IPS-15b (cell line): ENCODE data around the gene TOX3.

ENCODE experiments used
- H3K27me3 ChIP-seq: one replicate; pipeline ENCODE4 v1.6.1; 2013; ENCODE audit warnings: low read length; ENCODE audit not compliant: control insufficient read depth, insufficient read depth
- H3K36me3 ChIP-seq: one replicate; pipeline ENCODE4 v1.6.1; 2013; ENCODE audit warnings: low read length; ENCODE audit not compliant: control insufficient read depth, insufficient read depth
- H3K4me1 ChIP-seq: one replicate; pipeline ENCODE4 v1.6.1; 2013; ENCODE audit warnings: mild to moderate bottlenecking, low read length; ENCODE audit not compliant: control insufficient read depth, insufficient read depth
- H3K4me3 ChIP-seq: one replicate; pipeline ENCODE4 v1.5.1; 2013; ENCODE audit warnings: low read depth, low read length
- H3K9ac ChIP-seq: one replicate; pipeline ENCODE4 v1.6.1; 2013; ENCODE audit warnings: low read depth, mild to moderate bottlenecking, low read length
- H3K9me3 ChIP-seq: one replicate; pipeline ENCODE4 v1.6.1; 2013; ENCODE audit warnings: mild to moderate bottlenecking, low read length; ENCODE audit not compliant: control insufficient read depth, insufficient read depth

TOX3 gene

DNA sequence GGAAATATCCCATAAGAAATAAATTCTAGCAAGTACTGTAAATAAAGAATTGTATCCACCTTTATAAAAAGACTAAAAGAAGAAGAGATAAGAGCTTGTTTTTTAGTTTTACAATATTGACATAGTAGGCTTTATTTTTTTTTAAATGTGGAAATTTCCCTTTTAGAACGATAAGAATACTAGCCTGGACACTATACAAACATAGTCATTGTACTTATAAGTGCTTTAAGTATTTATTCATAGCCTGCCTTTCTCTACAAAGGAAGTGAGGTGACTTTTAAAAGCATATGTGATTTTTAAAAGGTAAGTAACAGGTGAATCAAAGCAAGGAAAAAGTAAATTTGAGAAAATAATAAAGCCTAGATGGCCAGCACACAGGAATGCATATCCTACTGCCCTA, 17.7 kb downstream of the TOX3 start:
- Histone ChIP-seq H3K36me3 (no peaks in the 10 kb centered on the region), H3K9ac (no peak overlapping the region), H3K27me3 (no peaks in the 10 kb centered on the region), H3K9me3 (no peaks in the 10 kb centered on the region), H3K4me3 (no peak overlapping the region), H3K4me1 (peaks cover 22% of the 10 kb centered on the region)

DNA sequence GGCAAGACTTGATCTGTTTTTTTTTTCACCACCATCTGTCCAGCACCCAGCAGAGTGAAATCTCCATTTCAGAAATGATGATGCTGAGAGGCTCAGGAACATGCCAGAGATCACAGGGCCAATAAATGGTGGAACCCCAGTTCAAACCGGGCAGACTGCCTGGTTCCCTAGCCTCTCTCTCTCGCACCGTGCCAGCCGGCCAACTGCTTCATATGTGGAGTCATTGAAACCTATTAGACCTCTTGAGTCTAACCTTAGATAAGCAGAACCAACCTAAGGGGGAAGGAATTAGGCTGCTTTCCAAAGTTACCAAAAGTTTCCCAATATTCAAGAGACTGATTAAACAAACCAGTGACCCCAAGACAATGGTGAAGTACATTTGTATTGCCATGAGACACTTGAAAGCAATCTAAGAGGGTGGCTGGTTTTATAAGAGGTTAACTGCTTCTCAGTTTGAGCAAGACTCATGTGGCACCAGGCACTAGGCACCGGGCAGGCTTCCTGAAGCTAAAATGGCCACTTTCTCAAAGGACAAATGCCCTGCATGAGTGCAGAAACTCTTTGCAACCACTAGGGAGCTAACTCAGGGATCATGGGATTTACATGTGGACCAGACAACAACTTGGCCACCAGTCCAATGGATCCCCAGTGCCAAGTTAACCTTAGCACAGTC, 18.4 kb downstream of the TOX3 start:
- Histone ChIP-seq H3K27me3 (no peaks in the 10 kb centered on the region), H3K9me3 (no peaks in the 10 kb centered on the region), H3K4me1 (peaks cover 19% of the 10 kb centered on the region), H3K4me3 (no peak overlapping the region), H3K36me3 (no peaks in the 10 kb centered on the region), H3K9ac (no peak overlapping the region)

DNA sequence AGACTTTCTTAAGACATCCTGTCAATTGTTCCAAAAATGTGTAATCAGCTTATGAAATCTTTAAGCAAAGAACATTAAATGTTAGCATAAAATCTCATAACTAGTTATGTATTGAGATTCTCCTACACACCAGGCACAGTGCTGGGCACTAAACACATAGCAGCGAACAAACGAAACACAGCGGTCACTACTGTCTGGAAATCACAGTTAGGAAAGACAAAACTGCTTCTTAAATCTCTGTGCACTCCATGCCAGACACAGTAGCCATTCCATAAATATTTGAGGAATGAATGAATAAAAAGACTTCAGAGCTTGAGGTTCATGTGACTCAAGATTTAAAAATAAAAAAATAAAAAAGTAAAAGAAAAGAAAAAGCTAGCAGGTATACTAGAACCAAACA, 20.1 kb downstream of the TOX3 start:
- no peaks in the 10 kb centered on the region for H3K27me3 ChIP-seq
- H3K9ac ChIP-seq: no peak overlapping the region
- H3K4me1 ChIP-seq: peaks cover 25% of the 10 kb centered on the region
- H3K9me3 ChIP-seq: no peaks in the 10 kb centered on the region
- H3K4me3 ChIP-seq: no peak overlapping the region
- H3K36me3 ChIP-seq: no peaks in the 10 kb centered on the region

DNA sequence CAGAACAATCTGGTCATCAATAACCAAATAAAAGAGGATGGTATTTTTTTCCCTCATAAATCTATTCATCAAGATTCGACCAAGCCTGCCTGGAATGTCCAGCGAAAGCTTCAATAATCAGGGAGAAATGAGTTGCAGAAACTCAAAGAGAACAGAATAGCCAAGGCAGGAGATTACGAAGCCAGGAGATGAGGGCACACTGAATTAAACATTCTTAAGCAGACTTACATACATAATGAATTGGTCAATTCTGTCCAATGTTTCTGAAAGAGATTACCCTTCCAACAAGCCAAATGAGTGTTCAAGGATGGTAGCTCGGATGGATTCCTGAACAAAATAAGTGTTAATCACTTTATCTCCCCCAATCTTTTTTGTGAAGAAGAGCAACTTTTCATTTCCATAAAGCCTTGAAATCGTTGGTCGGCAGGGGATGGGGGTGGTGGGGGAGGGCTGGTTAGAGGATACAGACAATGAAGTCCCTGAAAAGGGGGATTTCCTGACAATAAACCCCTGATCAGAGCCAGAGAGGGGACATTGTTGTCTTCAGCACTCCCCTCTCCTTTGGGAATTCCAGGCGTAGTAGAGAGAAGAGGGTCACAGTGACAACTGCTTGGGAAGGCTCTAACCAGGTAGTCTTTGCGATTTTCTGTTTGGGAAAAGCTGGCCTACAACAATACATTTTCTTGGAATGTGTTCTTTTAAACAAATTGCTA, 20.7 kb downstream of the TOX3 start:
- Histone ChIP-seq H3K9ac (no peak overlapping the region), H3K36me3 (no peaks in the 10 kb centered on the region), H3K4me3 (no peak overlapping the region), H3K4me1 (peaks cover 30% of the 10 kb centered on the region), H3K27me3 (no peaks in the 10 kb centered on the region), H3K9me3 (no peaks in the 10 kb centered on the region)

DNA sequence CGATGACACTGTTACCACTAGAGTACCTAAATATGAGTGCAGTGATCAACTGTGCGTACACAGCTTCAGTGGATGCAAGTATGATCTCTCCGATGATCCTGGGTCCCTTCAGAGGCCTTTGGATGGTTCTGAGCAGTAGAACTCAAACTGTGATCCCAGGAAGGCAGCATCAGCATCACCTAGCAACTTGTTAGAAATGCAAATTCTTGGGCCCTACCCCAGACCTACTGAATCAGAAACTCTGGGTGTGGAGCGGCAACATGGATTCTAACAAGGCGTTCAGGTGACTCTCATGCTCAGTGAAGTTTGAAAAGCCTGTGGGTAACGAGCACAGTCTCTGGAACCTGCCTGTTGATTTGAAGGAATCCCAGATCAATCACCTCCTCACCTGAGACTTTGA, 25.4 kb downstream of the TOX3 start:
- Histone ChIP-seq H3K4me3 (no peak overlapping the region), H3K27me3 (no peaks in the 10 kb centered on the region), H3K9me3 (no peaks in the 10 kb centered on the region), H3K4me1 (peaks cover 26% of the 10 kb centered on the region), H3K36me3 (no peaks in the 10 kb centered on the region), H3K9ac (no peak overlapping the region)

DNA sequence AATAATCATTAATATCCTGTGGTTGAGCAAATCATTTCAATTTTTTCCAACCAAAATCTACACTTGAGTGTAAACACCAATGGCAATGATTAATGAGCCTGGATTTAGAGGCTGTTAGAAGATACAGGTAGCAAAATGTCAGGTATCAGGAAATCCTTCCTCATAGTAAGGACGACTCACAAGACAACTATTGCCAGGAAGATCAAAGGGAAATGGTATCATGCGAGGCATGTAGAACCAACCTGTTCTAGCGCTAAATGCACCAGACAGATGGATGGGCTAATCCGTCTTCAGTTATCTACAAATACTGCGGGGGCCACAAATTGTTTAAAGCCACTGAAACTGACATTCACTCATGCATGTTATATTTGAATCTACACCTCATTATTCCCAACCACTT, 28.1 kb downstream of the TOX3 start:
- no peak overlapping the region for H3K9ac ChIP-seq
- no peaks in the 10 kb centered on the region for H3K36me3 ChIP-seq
- no peak overlapping the region for H3K4me3 ChIP-seq
- H3K4me1 ChIP-seq: peaks cover 13% of the 10 kb centered on the region
- H3K27me3 ChIP-seq: no peaks in the 10 kb centered on the region
- no peaks in the 10 kb centered on the region for H3K9me3 ChIP-seq

DNA sequence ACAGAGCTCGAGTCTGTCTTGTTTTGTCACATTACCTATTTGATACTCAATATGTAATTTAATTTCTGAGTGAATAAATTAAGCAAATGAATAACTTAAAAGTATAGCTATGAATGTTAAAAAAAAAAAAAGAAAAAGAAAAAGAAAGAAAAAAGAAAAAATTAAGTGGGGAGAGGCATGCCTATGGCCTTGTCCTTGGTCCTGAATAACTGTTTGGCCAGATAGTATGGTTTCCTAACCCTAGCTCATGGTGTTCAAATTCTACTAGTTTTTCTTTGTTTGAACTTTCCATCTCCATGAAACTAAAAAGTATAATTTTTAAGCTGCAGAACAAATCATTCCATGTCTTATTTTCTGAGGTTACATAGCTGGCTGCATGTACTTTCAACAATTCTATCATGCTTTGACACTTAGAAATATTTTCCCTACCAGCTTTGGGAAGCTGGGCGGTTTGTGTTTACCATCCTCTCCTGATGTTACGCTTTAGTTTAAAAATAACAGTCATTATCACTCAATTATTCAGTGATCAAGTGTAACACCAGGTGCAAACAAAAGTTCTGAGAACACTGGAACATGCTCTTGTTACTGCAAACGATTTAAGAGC, 31.8 kb downstream of the TOX3 start:
- Histone ChIP-seq H3K36me3 (no peaks in the 10 kb centered on the region), H3K9me3 (no peaks in the 10 kb centered on the region), H3K4me1 (no peaks in the 10 kb centered on the region), H3K9ac (no peak overlapping the region), H3K27me3 (no peaks in the 10 kb centered on the region), H3K4me3 (no peak overlapping the region)

DNA sequence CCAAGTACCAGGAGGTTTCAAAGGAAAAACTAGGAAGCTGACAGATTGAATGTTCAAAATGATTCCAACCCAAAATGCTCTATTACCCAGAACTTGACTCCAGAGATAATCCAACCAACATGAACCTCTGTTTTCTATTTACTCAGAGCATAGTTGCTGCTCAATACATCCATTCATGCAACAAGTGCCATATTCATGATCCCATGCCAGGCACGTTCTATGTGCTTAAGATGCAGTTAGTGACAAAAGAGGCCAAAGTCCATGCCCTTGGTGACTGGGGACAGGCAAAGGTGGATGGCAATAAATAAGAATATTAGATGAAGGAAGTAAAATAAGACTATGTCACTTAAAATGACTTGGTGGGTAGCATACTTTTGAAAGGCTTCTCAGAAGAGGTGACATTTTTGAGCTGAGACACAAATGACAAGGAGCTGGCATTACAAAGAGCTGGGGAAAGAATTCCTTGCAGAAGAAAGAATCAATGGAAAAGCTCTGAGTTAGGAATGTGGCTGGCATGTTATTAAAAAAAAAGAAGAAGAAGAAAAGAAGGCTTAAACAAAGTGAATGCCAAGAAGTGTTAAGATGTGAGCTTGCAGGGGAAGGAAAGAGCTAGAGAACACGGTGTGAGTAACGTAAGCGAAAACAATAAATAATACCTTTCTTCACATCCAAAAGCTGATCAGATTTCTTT, 34.5 kb downstream of the TOX3 start:
- Histone ChIP-seq H3K4me3 (no peak overlapping the region), H3K27me3 (no peaks in the 10 kb centered on the region), H3K9ac (no peak overlapping the region), H3K36me3 (no peaks in the 10 kb centered on the region), H3K9me3 (no peaks in the 10 kb centered on the region), H3K4me1 (no peaks in the 10 kb centered on the region)

DNA sequence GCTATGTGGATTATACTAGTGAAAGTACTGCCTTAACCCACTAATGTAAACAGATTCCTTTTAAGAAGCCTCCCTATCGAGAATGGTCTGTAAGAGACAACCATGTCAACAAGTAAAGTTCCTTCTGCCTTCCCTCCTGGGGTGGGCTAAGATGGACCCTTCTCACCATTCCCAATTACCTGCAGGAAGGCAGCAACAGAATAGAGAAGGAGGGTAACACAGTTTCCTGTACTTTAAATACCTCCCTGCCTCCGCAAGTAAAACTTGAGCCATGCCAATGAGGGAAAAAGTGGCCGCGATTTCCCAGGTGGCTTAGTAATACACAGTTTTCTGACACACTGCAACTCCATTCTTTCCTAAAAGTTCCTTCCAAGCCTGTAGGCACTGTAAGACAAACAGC, 45.2 kb downstream of the TOX3 start:
- peaks cover 10% of the 10 kb centered on the region for H3K4me1 ChIP-seq
- H3K27me3 ChIP-seq: no peaks in the 10 kb centered on the region
- H3K9ac ChIP-seq: no peak overlapping the region
- H3K36me3 ChIP-seq: no peaks in the 10 kb centered on the region
- H3K9me3 ChIP-seq: no peaks in the 10 kb centered on the region
- H3K4me3 ChIP-seq: no peak overlapping the region

DNA sequence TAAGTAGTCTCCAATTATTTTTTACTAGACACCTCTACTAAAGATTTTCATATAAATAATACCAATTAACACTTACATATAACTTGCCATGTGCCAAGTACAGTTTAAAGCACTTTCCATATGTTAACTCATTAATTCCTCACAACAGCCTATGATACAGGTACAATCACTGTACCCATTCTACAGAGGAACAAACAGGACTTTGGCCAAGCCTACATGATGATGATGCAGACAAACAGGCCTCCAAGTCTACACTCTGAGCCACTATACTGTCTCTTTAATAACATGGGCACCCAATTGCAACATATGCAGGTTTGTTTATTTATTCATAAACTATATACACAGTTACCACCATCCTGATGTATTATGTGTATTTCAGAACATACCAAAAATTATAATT, 46.0 kb downstream of the TOX3 start:
- no peaks in the 10 kb centered on the region for H3K9me3 ChIP-seq
- peaks cover 14% of the 10 kb centered on the region for H3K4me1 ChIP-seq
- no peaks in the 10 kb centered on the region for H3K27me3 ChIP-seq
- H3K4me3 ChIP-seq: no peak overlapping the region
- H3K9ac ChIP-seq: no peak overlapping the region
- no peaks in the 10 kb centered on the region for H3K36me3 ChIP-seq

DNA sequence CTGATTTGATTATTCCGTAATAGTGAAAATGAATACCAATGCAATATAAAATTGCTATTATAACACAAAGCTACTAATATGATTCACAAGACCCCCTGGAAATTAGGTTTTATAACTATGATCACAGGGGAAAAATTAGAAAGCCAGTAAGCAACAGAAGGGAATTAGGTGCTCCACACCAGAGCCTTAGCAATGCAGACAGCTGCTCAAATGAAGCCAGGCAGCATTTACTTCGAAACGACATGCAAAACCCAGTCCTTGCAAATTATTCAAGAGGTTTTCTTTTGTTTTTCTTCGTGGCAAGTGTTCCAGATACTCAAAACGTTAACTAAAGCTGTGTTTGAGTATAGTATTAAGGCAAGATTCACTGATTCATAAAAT, 47.9 kb downstream of the TOX3 start:
- no peak overlapping the region for H3K4me3 ChIP-seq
- no peak overlapping the region for H3K9ac ChIP-seq

More for the DNA sequence above, 47.9 kb downstream of the TOX3 start:
- Histone ChIP-seq H3K36me3 (no peaks in the 10 kb centered on the region), H3K9me3 (no peaks in the 10 kb centered on the region), H3K27me3 (no peaks in the 10 kb centered on the region), H3K4me1 (peaks cover 14% of the 10 kb centered on the region)
